Measurements from ENCODE around the gene MIOX. TPM values are rescaled to one million over a fixed set of nuclear protein-coding genes. Genes with fewer than 3 reads are reported as not detected.

The MIOX gene
- total RNA-seq, 4 donors from 2014 or later = 2.1 to 11.3 (median 4.7) TPM

- no peak overlapping the region for H3K4me3 ChIP-seq (replicated peaks in 1 of 3)
- H3K36me3 ChIP-seq = peaks cover 29 to 33% of the 10 kb centered on the region in 2 donors
- no peaks in the 10 kb centered on the region for H3K9me3 ChIP-seq
- H3K27ac ChIP-seq = peak overlapping the region in 2 of 3 donors; percentile 60 to 71
- DNase-seq = peak; percentile 74 to 82
- 48 to 71% methylated on average over 13 to 14 of the region's 25 CpGs for WGBS, 2 donors
- H3K4me1 ChIP-seq = peaks cover 43 to 49% of the 10 kb centered on the region in 2 donors
- intact Hi-C loops (cut with DNase I) = no loop called here
- TF ChIP-seq CTCF (IDR thresholded peaks at IDR 0.05) (no peak), POLR2A (IDR thresholded peaks at IDR 0.05) (no peak)
- H3K27me3 ChIP-seq = no peaks in the 10 kb centered on the region
These were observed 17.0 kb upstream of the MIOX start for GRCh38 chr22:50469377-50470305.

- Histone ChIP-seq H3K27ac (peak overlapping the region; percentile 18 to 71 (median 60)), H3K36me3 (peaks cover 20 to 24% of the 10 kb centered on the region in 2 donors), H3K9me3 (no peaks in the 10 kb centered on the region), H3K4me1 (peaks cover 46 to 54% of the 10 kb centered on the region in 2 donors), H3K4me3 (replicated peaks in 1 of 3) (no peak overlapping the region), H3K27me3 (no peaks in the 10 kb centered on the region)
- intact Hi-C loops (cut with DNase I) = no loop called here
- WGBS, 2 donors = 70 to 76% methylated on average over 3 to 6 of the region's 6 CpGs
- DNase-seq = no peak
- TF ChIP-seq CTCF (IDR thresholded peaks at IDR 0.05) (no peak), POLR2A (IDR thresholded peaks at IDR 0.05) (no peak)
These were observed 16.2 kb upstream of the MIOX start for GRCh38 chr22:50470491-50470890.

GRCh38 chr22:50471197-50471847 lies 15.3 kb upstream of the MIOX start:
- Histone ChIP-seq H3K4me3 (replicated peaks in 1 of 3) (no peak overlapping the region), H3K36me3 (peaks cover 12 to 16% of the 10 kb centered on the region in 2 donors), H3K27ac (peak overlapping the region in 2 of 3 donors; percentile 60 to 71), H3K9me3 (no peaks in the 10 kb centered on the region), H3K27me3 (no peaks in the 10 kb centered on the region), H3K4me1 (peaks cover 48 to 58% of the 10 kb centered on the region in 2 donors)
- intact Hi-C loops (cut with DNase I) = no loop called here
- no peak for TF ChIP-seq POLR2A (IDR thresholded peaks at IDR 0.05)
- TF ChIP-seq CTCF (IDR thresholded peaks at IDR 0.05) = no peak
- WGBS, 2 donors = 82 to 86% methylated on average over 13 of the region's 21 CpGs
- DNase-seq = no peak

- Histone ChIP-seq H3K27ac (peak overlapping the region in 2 of 3 donors; percentile 60 to 71), H3K36me3 (peaks cover 5 to 10% of the 10 kb centered on the region in 2 donors), H3K9me3 (no peaks in the 10 kb centered on the region), H3K4me3 (replicated peaks in 1 of 3) (no peak overlapping the region), H3K4me1 (peaks cover 48 to 58% of the 10 kb centered on the region in 2 donors), H3K27me3 (no peaks in the 10 kb centered on the region)
- no peak for DNase-seq
- TF ChIP-seq CTCF (IDR thresholded peaks at IDR 0.05) (no peak), POLR2A (IDR thresholded peaks at IDR 0.05) (no peak)
- 60% methylated on average over 1 of the region's 5 CpGs; no CpG with 5 or more reads in 1 of the 2 donors for WGBS, 2 donors
- intact Hi-C loops (cut with DNase I) = no loop called here
These were observed 14.7 kb upstream of the MIOX start for GRCh38 chr22:50471962-50472361.
